Measurements from ENCODE around the gene IFFO2.

DNA sequence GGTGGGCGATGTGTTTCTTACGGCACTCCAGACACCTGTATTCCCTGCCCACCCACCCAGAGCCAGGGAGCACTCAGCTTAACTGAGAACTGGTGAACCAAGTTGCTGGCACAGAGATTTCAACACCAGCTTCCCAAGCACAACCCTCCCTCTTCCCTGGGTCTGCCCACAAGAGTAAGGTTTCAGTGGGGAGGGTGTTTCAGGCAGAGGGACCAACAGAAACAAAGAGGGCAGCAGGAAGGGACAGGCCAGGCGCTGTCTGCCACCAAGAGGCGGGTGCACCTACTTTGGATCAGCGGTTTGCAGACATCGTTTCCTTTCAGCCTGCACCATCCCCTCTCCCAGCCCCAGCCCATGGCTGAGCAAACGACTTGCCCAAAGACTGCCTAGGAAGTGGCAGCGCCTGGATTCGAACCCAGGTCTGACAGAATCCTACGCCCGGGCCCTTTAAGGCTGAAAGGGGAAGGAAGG is 32.2 kb downstream of the IFFO2 start:
- no peak for TF ChIP-seq YY1 (IDR thresholded peaks at IDR 0.05; ENCODE audit: low read depth)
- TF ChIP-seq FOXM1 (IDR thresholded peaks at IDR 0.05; ENCODE audit: borderline replicate concordance, low read depth): no peak
- TF ChIP-seq TCF12 (IDR thresholded peaks at IDR 0.05; ENCODE audit: low read depth): no peak
- TF ChIP-seq, protein P1, sequence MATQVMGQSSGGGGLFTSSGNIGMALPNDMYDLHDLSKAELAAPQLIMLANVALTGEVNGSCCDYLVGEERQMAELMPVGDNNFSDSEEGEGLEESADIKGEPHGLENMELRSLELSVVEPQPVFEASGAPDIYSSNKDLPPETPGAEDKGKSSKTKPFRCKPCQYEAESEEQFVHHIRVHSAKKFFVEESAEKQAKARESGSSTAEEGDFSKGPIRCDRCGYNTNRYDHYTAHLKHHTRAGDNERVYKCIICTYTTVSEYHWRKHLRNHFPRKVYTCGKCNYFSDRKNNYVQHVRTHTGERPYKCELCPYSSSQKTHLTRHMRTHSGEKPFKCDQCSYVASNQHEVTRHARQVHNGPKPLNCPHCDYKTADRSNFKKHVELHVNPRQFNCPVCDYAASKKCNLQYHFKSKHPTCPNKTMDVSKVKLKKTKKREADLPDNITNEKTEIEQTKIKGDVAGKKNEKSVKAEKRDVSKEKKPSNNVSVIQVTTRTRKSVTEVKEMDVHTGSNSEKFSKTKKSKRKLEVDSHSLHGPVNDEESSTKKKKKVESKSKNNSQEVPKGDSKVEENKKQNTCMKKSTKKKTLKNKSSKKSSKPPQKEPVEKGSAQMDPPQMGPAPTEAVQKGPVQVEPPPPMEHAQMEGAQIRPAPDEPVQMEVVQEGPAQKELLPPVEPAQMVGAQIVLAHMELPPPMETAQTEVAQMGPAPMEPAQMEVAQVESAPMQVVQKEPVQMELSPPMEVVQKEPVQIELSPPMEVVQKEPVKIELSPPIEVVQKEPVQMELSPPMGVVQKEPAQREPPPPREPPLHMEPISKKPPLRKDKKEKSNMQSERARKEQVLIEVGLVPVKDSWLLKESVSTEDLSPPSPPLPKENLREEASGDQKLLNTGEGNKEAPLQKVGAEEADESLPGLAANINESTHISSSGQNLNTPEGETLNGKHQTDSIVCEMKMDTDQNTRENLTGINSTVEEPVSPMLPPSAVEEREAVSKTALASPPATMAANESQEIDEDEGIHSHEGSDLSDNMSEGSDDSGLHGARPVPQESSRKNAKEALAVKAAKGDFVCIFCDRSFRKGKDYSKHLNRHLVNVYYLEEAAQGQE (IDR thresholded peaks at IDR 0.05; ENCODE audit: low read depth): no peak
- TF ChIP-seq RAD21 (IDR thresholded peaks at IDR 0.05; ENCODE audit: low read depth): no peak
- TF ChIP-seq CREB1 (IDR thresholded peaks at IDR 0.05; ENCODE audit: low read depth): no peak

All from Ishikawa (cell line).